H1 (cell line): ENCODE measurements around the gene SLC2A4.

ENCODE experiments used
- BRCA1 ChIP-seq: IDR thresholded peaks from 2 replicates; pipeline ENCODE4 v1.6.1; 2012; ENCODE audit warnings: low read depth, low read length, improper control_type of control experiment
- TAF7 ChIP-seq: optimal IDR thresholded peaks from 2 replicates; pipeline ENCODE3; 2011; ENCODE audit warnings: low read depth, mild to moderate bottlenecking, inconsistent platforms, low read length, moderate library complexity, borderline replicate concordance
- TF ChIP-seq, protein P1 (sequence below), 3 experiments: IDR thresholded peaks; 1 replicate in 2 of 3; 2 replicates in 1 of 3; pipeline versions ENCODE4 v1.5.1 to v1.6.1; 2011; ENCODE audit warnings: low read length in 3 of 3, mild to moderate bottlenecking in 3 of 3, inconsistent platforms in 2 of 3, low read depth in 1 of 3, moderate library complexity in 1 of 3; ENCODE audit not compliant: insufficient read depth in 1 of 3; ENCODE audit errors: control extremely low read depth in 1 of 3

DNA sequence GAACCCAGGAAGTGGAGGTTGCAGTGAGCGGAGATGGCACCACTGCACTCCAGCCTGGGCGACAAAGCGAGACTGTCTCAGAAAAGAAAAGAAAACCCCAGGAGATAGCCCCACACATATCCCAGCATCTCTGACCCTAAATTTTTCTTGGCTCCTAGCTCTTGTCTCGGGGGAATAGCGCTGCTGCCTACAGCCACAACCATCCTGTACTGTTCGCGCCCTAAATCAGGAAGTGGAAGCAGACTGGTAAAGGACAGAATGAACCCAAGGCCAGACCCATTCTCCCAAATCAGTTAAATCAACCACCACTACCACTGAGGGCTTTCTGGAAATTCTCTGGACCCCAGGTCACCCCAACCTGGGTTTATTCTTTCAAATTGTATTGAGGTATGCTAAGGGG, 31.7 kb upstream of the SLC2A4 start:
- TF ChIP-seq, protein P1, sequence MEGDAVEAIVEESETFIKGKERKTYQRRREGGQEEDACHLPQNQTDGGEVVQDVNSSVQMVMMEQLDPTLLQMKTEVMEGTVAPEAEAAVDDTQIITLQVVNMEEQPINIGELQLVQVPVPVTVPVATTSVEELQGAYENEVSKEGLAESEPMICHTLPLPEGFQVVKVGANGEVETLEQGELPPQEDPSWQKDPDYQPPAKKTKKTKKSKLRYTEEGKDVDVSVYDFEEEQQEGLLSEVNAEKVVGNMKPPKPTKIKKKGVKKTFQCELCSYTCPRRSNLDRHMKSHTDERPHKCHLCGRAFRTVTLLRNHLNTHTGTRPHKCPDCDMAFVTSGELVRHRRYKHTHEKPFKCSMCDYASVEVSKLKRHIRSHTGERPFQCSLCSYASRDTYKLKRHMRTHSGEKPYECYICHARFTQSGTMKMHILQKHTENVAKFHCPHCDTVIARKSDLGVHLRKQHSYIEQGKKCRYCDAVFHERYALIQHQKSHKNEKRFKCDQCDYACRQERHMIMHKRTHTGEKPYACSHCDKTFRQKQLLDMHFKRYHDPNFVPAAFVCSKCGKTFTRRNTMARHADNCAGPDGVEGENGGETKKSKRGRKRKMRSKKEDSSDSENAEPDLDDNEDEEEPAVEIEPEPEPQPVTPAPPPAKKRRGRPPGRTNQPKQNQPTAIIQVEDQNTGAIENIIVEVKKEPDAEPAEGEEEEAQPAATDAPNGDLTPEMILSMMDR (IDR thresholded peaks at IDR 0.05; ENCODE audit: control extremely low read depth in 1 of 3, insufficient read depth in 1 of 3, low read depth in 1 of 3, low read length in 3 of 3), result no peak
- TF ChIP-seq BRCA1 (no peak), TAF7 (no peak)
